Smooth muscle cell (in vitro differentiated cells): ENCODE data around the gene SLC41A1. TPM values are rescaled to one million over a fixed set of nuclear protein-coding genes. Genes with fewer than 3 reads are reported as not detected.

ENCODE experiments used
- DNase-seq: peaks from one replicate; lab custom pipeline; 2025; ENCODE audit not compliant: unreplicated experiment; lab: John Stamatoyannopoulos, UW
- H2AFZ ChIP-seq: fragments of 200-600 bp; sonication (generic); 2 replicates; pipeline ENCODE4 v1.6.0; 2016; ENCODE audit warnings: antibody characterized with exemption, low read depth, mild to moderate bottlenecking
- H3F3A ChIP-seq: fragments of 200-600 bp; sonication (generic); 2 replicates; pipeline ENCODE4 v1.6.0; 2017; ENCODE audit warnings: antibody characterized with exemption, low read depth
- H3K27ac ChIP-seq: fragments of 200-600 bp; sonication (generic); 2 replicates; pipeline ENCODE4 v1.5.1; 2016; ENCODE audit warnings: low read depth, mild to moderate bottlenecking
- H3K27me3 ChIP-seq: fragments of 200-600 bp; sonication (generic); 2 replicates; pipeline ENCODE4 v1.6.1; 2016; ENCODE audit warnings: low read depth, mild to moderate bottlenecking
- H3K36me3 ChIP-seq: fragments of 200-600 bp; sonication (generic); 2 replicates; pipeline ENCODE4 v1.5.1; 2016; ENCODE audit warnings: low read depth
- H3K4me1 ChIP-seq: fragments of 200-600 bp; sonication (generic); 2 replicates; pipeline ENCODE4 v1.5.1; 2016; ENCODE audit warnings: low read depth
- H3K4me2 ChIP-seq: fragments of 200-600 bp; sonication (generic); 2 replicates; pipeline ENCODE4 v1.6.0; 2016; ENCODE audit warnings: mild to moderate bottlenecking
- H3K4me3 ChIP-seq: fragments of 200-600 bp; sonication (generic); 2 replicates; pipeline ENCODE4 v1.5.1; 2016; ENCODE audit warnings: mild to moderate bottlenecking
- H3K79me2 ChIP-seq: fragments of 200-600 bp; sonication (generic); 2 replicates; pipeline ENCODE4 v1.6.0; 2016; ENCODE audit warnings: low read depth, mild to moderate bottlenecking
- H3K9ac ChIP-seq: fragments of 200-600 bp; sonication (generic); 2 replicates; pipeline ENCODE4 v1.6.0; 2016; ENCODE audit warnings: low read depth
- H3K9me3 ChIP-seq: fragments of 200-600 bp; sonication (generic); replicated peaks from 2 replicates; pipeline ENCODE4 v1.5.1; 2016; ENCODE audit warnings: low read depth
- H4K20me1 ChIP-seq: fragments of 200-600 bp; sonication (generic); 2 replicates; pipeline ENCODE4 v1.6.0; 2016; ENCODE audit warnings: low read depth
- WGBS: methylation state at CpG from one replicate; pipeline ENCODE4 v1.1.7; 2016; ENCODE audit warnings: low lambda C conversion rate; 5-methylcytosine and 5-hydroxymethylcytosine counted together
- polyA plus RNA-seq: library from polyadenylated mRNA; unstranded; fragments of >200 nt; fragmentation: Nextera tagmentation; extraction: Ambion mirVana; gene quantifications from 2 replicates; pipeline ENCODE4 v1.2.1, GENCODE V29; 2016
- total RNA-seq: library from RNA; depleted of rRNA; stranded (reverse); fragments of >200 nt; gene quantifications from 2 replicates; pipeline ENCODE4 v1.2.3, GENCODE V29; 2014
- TF ChIP-seq, protein P1 (sequence below): fragments of 200-600 bp; sonication (generic); IDR thresholded peaks from 2 replicates; pipeline ENCODE4 v1.5.1; 2017; ENCODE audit warnings: borderline replicate concordance, mild to moderate bottlenecking, antibody characterized with exemption; ENCODE audit not compliant: insufficient read depth, poor library complexity, severe bottlenecking

Gene SLC41A1
- total and polyA plus RNA-seq, 2 experiments from 2014 or later = 22.3 to 23.2 TPM

DNA sequence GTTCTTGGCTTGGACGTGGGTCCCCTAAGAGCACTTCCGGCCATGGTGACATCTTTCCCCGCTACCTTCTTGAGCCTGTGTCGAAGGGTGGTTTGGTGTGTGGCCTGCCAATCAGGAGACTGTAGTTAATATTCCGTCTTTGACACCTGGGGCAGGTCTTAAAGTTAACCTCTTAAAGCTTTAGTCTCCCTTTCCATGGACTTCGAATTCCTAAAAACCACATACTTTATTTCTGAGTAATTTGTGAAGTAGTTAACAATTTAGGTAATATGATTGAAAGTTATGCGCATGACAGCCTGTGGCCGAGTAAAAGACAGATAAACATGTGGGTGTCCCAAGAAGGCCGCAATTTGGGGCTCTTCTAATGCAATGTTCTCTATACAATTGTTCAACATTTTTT, 27.6 kb downstream of the SLC41A1 start:
- WGBS = 91% methylated on average over 9 of the region's 9 CpGs
- H3K9me3 ChIP-seq = no peaks in the 10 kb centered on the region
- H3K4me1 ChIP-seq = peaks cover 5% of the 10 kb centered on the region
- no peaks in the 10 kb centered on the region for H3K27me3 ChIP-seq
- H3F3A ChIP-seq = no peaks in the 10 kb centered on the region
- no peak overlapping the region for H2AFZ ChIP-seq
- no peak overlapping the region for H3K27ac ChIP-seq
- TF ChIP-seq, protein P1, sequence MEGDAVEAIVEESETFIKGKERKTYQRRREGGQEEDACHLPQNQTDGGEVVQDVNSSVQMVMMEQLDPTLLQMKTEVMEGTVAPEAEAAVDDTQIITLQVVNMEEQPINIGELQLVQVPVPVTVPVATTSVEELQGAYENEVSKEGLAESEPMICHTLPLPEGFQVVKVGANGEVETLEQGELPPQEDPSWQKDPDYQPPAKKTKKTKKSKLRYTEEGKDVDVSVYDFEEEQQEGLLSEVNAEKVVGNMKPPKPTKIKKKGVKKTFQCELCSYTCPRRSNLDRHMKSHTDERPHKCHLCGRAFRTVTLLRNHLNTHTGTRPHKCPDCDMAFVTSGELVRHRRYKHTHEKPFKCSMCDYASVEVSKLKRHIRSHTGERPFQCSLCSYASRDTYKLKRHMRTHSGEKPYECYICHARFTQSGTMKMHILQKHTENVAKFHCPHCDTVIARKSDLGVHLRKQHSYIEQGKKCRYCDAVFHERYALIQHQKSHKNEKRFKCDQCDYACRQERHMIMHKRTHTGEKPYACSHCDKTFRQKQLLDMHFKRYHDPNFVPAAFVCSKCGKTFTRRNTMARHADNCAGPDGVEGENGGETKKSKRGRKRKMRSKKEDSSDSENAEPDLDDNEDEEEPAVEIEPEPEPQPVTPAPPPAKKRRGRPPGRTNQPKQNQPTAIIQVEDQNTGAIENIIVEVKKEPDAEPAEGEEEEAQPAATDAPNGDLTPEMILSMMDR = no peak
- DNase-seq = no peak
- H3K36me3 ChIP-seq = no peaks in the 10 kb centered on the region
- H3K4me3 ChIP-seq = no peak overlapping the region
- H3K4me2 ChIP-seq = no peak overlapping the region
- no peak overlapping the region for H3K9ac ChIP-seq
- H4K20me1 ChIP-seq = no peaks in the 10 kb centered on the region
- H3K79me2 ChIP-seq = no peaks in the 10 kb centered on the region

DNA sequence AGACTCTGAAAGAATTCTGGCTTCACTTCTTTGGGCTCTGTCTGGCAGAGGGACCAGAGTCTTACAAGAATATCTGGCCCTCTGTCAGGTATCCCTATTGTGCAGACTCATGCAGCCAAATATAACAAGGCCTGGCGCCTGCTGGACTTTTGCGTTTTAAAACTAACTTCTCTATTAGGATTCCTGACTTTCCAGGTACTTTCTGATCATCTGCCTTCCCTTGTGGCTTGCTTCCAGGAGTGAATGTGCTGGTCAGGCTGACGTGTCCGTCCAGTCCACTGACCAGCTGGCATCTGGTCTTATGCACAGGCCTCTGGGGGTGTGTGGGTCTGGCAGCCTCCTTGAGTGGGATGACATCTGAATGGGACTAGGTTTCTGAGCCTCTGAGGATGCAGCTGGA, 29.1 kb downstream of the SLC41A1 start:
- H3F3A ChIP-seq = no peaks in the 10 kb centered on the region
- H3K27me3 ChIP-seq = no peaks in the 10 kb centered on the region
- H3K4me3 ChIP-seq = no peak overlapping the region
- H4K20me1 ChIP-seq = no peaks in the 10 kb centered on the region
- H3K27ac ChIP-seq = no peak overlapping the region
- H3K9ac ChIP-seq = no peak overlapping the region
- H3K4me2 ChIP-seq = no peak overlapping the region
- H3K36me3 ChIP-seq = no peaks in the 10 kb centered on the region
- DNase-seq = no peak
- no peak overlapping the region for H2AFZ ChIP-seq
- H3K4me1 ChIP-seq = peaks cover 5% of the 10 kb centered on the region
- TF ChIP-seq, protein P1 = no peak
- WGBS = 98% methylated on average over 4 of the region's 4 CpGs
- H3K9me3 ChIP-seq = no peaks in the 10 kb centered on the region
- no peaks in the 10 kb centered on the region for H3K79me2 ChIP-seq

DNA sequence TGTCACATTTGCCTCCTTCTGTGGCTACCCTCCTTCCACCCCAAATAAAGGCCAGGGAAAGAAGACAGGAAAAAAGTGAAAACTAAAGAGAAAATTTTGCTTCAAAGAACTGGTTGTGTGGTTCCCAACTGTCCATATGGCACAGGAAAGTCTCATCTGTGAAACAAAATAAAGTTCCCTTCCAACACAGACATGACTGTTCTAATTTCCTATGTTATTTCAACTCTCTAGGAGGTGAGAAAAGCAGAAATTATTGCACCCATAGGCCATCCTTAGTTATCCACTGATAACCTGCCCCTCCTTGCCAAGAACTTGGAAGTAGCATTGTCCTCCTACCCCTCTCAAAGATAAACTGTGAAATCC, 29.6 kb downstream of the SLC41A1 start:
- DNase-seq = no peak
- no peaks in the 10 kb centered on the region for H3K27me3 ChIP-seq
- no peak overlapping the region for H3K27ac ChIP-seq
- no peaks in the 10 kb centered on the region for H3F3A ChIP-seq
- no peaks in the 10 kb centered on the region for H3K36me3 ChIP-seq
- no peaks in the 10 kb centered on the region for H3K79me2 ChIP-seq
- H3K4me2 ChIP-seq = no peak overlapping the region
- H3K9ac ChIP-seq = no peak overlapping the region
- TF ChIP-seq, protein P1 = no peak
- H3K4me3 ChIP-seq = no peak overlapping the region
- H3K4me1 ChIP-seq = peaks cover 5% of the 10 kb centered on the region
- H3K9me3 ChIP-seq = no peaks in the 10 kb centered on the region
- H4K20me1 ChIP-seq = no peaks in the 10 kb centered on the region
- no peak overlapping the region for H2AFZ ChIP-seq

DNA sequence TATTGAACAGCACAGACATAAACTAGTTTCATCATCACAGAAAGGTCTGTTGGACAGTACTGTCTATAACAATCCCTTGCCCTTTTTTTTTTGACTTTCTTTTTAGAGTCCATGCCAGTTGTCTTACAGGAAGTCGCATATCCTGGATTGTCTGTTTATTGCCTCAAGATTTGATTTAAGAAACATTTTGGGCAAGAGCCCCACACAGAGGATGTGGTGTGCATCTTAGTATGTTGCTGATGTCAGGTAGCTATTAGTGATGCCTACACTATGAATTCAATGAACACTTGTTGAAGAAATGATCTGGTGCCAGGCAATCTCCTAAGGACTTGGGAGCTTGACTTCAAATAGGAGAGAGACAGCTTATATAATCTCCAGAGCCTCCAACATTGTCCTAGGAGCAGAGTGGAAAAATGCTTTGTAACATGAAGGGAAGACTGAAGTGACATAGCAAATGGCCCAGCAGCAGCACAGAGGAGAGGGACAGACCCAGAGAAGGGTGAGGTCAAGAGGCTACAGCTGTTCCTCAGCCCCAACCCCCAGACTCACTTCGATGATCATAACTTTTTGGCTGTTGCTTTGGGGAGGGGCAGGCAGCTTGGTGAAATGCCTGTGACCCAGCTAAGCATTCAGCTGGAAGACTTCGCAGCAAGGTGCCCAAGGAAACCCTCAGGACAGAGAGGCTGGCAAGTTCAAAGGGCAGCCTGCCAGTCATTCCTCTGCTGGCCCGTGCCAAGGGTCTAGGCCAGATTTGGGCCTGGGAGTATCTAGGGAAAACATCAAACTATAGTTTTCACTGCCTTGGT, 30.2 kb downstream of the SLC41A1 start:
- Histone ChIP-seq H3K4me3 (no peak overlapping the region), H2AFZ (no peak overlapping the region), H3K27me3 (no peaks in the 10 kb centered on the region), H4K20me1 (no peaks in the 10 kb centered on the region), H3K27ac (no peak overlapping the region), H3K4me2 (no peak overlapping the region), H3F3A (no peaks in the 10 kb centered on the region), H3K9ac (no peak overlapping the region), H3K9me3 (no peaks in the 10 kb centered on the region), H3K4me1 (peaks cover 5% of the 10 kb centered on the region), H3K79me2 (no peaks in the 10 kb centered on the region), H3K36me3 (no peaks in the 10 kb centered on the region)
- TF ChIP-seq, protein P1 = no peak
- no peak for DNase-seq
- WGBS = 89% methylated on average over 4 of the region's 4 CpGs
